GM21619 (cell line): ENCODE results near the gene OPN1MW3.
"Not testable (repeated sequence)": the region's sequence is repeated elsewhere in the genome, so short reads cannot be mapped to it uniquely, and the experiment has no call there.

Experiments used
- ATAC-seq: cut with Tn5 transposase; IDR thresholded peaks from one replicate; pipeline ENCODE4 v1.9.1; 2021; ENCODE audit not compliant: unreplicated experiment

The OPN1MW3 gene

GRCh38 chrX:154257282-154257681, at the start of gene OPN1MW3:
Gene OPN1MW3 (plus strand): TSS chrX:154257582. CDS start chrX:154257620, 38 bp downstream.
- not testable (repeated sequence) for ATAC-seq

- ATAC-seq, result peak; percentile 85
Observed at GRCh38 chrX:154209670-154210418, 47.5 kb upstream of the OPN1MW3 start.

GRCh38 chrX:154211057-154211456, 46.3 kb upstream of the OPN1MW3 start:
- ATAC-seq, result not testable (repeated sequence)

GRCh38 chrX:154211499-154211898, 45.9 kb upstream of the OPN1MW3 start:
- not testable (repeated sequence) for ATAC-seq

- ATAC-seq, result not testable (repeated sequence)
Observed at GRCh38 chrX:154219456-154219855, 37.9 kb upstream of the OPN1MW3 start, which contains the start of gene OPN1MW2. Gene OPN1MW2 (plus strand): TSS chrX:154219756. CDS start chrX:154219816, 60 bp downstream.

- not testable (repeated sequence) for ATAC-seq
Observed at GRCh38 chrX:154225292-154225691, 32.1 kb upstream of the OPN1MW3 start.

GRCh38 chrX:154226706-154227105, 30.7 kb upstream of the OPN1MW3 start:
- ATAC-seq, result not testable (repeated sequence)

- not testable (repeated sequence) for ATAC-seq
Observed at GRCh38 chrX:154231443-154231842, 25.9 kb upstream of the OPN1MW3 start.

GRCh38 chrX:154233620-154234019, 23.8 kb upstream of the OPN1MW3 start:
- not testable (repeated sequence) for ATAC-seq

GRCh38 chrX:154238939-154239559, 18.3 kb upstream of the OPN1MW3 start:
- not testable (repeated sequence) for ATAC-seq

- not testable (repeated sequence) for ATAC-seq
Observed at GRCh38 chrX:154239982-154240503, 17.3 kb upstream of the OPN1MW3 start.

- ATAC-seq, result peak; percentile 79
Observed at GRCh38 chrX:154247377-154248045, 9.9 kb upstream of the OPN1MW3 start.

- ATAC-seq, result peak; percentile 23
Observed at GRCh38 chrX:154248076-154248475, 9.3 kb upstream of the OPN1MW3 start.

- not testable (repeated sequence) for ATAC-seq
Observed at GRCh38 chrX:154258711-154259110, 1.3 kb downstream of the OPN1MW3 start.

GRCh38 chrX:154263072-154263471, 5.7 kb downstream of the OPN1MW3 start:
- not testable (repeated sequence) for ATAC-seq

- ATAC-seq, result not testable (repeated sequence)
Observed at GRCh38 chrX:154269245-154269644, 11.9 kb downstream of the OPN1MW3 start.

GRCh38 chrX:154284489-154285338, 27.3 kb downstream of the OPN1MW3 start:
- ATAC-seq, result peak; percentile 91

- not testable (repeated sequence) for ATAC-seq
Observed at GRCh38 chrX:154286406-154286805, 29.0 kb downstream of the OPN1MW3 start.

- no peak for ATAC-seq
Observed at GRCh38 chrX:154294791-154295574, 37.6 kb downstream of the OPN1MW3 start, which contains the start of gene TEX28. Gene TEX28 (minus strand): TSS chrX:154295124. CDS start chrX:154292117, 3,007 bp downstream.
